A673 (cell line): ENCODE results near the gene URI1.

Source experiments
- CTCF ChIP-seq: fragments of 300-800, 200-600 bp; sonication (generic); conservative IDR thresholded peaks from 2 replicates; pipeline ENCODE4 v1.5.1; 2017; ENCODE audit warnings: low read depth, mild to moderate bottlenecking, antibody characterized with exemption, low read length, moderate library complexity, mixed read lengths
- EZH2 ChIP-seq: fragments of 200-600 bp; sonication (generic); IDR thresholded peaks from 2 replicates; pipeline ENCODE4 v1.6.1; 2017; ENCODE audit warnings: borderline replicate concordance, low read depth, mild to moderate bottlenecking, mixed read lengths, antibody characterized with exemption, low read length; ENCODE audit not compliant: poor library complexity, severe bottlenecking

DNA sequence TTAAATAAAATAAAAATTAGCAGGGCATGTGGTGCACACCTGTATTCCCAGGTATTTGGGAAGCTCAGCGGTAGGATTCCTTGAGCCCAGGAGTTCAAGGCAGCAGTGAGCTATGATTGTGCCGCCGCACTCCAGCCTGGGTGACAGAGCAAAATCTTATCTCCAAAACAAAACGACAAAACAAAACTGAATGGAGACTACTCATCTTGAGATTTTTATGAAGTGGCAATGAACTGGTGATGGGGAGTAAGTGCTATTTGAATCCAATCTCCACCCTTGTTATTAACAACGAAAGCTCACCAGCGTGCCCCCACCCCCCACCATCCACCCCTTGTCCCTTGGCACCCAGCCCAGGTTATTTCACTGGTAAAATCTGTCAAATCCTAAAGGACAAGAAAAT is 45.2 kb upstream of the URI1 start:
- TF ChIP-seq CTCF (no peak), EZH2 (no peak)
